Right lobe of liver (tissue), 6 donors: ENCODE results near the gene ACTR1A. TPM values are rescaled to one million over a fixed set of nuclear protein-coding genes. Genes with fewer than 3 reads are reported as not detected.
"Not testable (repeated sequence)": the region's sequence is repeated elsewhere in the genome, so short reads cannot be mapped to it uniquely, and the experiment has no call there.

Experiments
- ATAC-seq, 4 donors: fragments of 200-7000 bp; cut with Tn5 transposase; one replicate each; pipeline ENCODE4 v1.9.1; 2020; ENCODE audit warnings: mild to moderate bottlenecking in 4 of 4, moderate library complexity in 4 of 4
- DNase-seq, 3 donors: peaks; one replicate each; pipeline ENCODE4 v3.0.0-alpha.2; 2020
- H3K27ac ChIP-seq, 3 donors: fragments of 200-600 bp; one replicate each; pipeline ENCODE4 v1.8.0; 2022
- H3K27me3 ChIP-seq, 2 donors: fragments of 200-600 bp; one replicate each; pipeline ENCODE4 v1.8.0; 2022
- H3K36me3 ChIP-seq, 4 donors: fragments of 200-600 bp; sonication (generic) in 1 of 4; one replicate each; pipeline versions ENCODE4 v1.5.1 to v1.8.0; 2017 to 2022; ENCODE audit warnings: control low read depth in 1 of 4
- H3K4me1 ChIP-seq, 4 donors: fragments of 200-600 bp; sonication (generic) in 1 of 4; one replicate each; pipeline versions ENCODE4 v1.5.1 to v1.8.0; 2017 to 2022; ENCODE audit warnings: control low read depth in 1 of 4
- H3K4me3 ChIP-seq, 3 donors: fragments of 200-600 bp; one replicate each; pipeline ENCODE4 v1.8.0; 2022
- H3K9me3 ChIP-seq, 4 donors: fragments of 200-600 bp; sonication (generic) in 1 of 4; one replicate each; pipeline versions ENCODE4 v1.5.1 to v1.8.0; 2017 to 2022; ENCODE audit warnings: control low read depth in 1 of 4
- CTCF ChIP-seq, 4 donors: fragments of 200-600 bp in 3 of 4; fragments of 450-650 bp in 1 of 4; IDR thresholded peaks; one replicate each; pipeline versions ENCODE4 v1.5.1 to v1.8.0; 2016 to 2022; ENCODE audit warnings: antibody characterized with exemption in 4 of 4, mild to moderate bottlenecking in 2 of 4
- POLR2A ChIP-seq: fragments of 450-650 bp; IDR thresholded peaks from one replicate; pipeline ENCODE4 v1.6.1; 2017; ENCODE audit warnings: antibody characterized with exemption, mild to moderate bottlenecking
- WGBS: methylation state at CpG from one replicate; pipeline ENCODE4 v1.1.6; 2018; ENCODE audit warnings: low coverage, low lambda C conversion rate; ENCODE audit not compliant: insufficient coverage; ENCODE audit errors: missing lambda C conversion rate; 5-methylcytosine and 5-hydroxymethylcytosine counted together
- intact Hi-C, 2 donors: fragments of 100-400 bp; cut with DNase I; formaldehyde crosslinking; loops; one replicate each; pipeline versions ENCODE4 v1.11.2 to v1.14.1; 2022
- total RNA-seq, 6 experiments: library from RNA; depleted of rRNA in 2 of 6; stranded (reverse); fragments of >200 nt in 2 of 6; fragmentation: NEBNext Ultra II Directional in 3 of 6; extraction: Animal tissue kit (Norgen Biotek cat#: 25700) in 3 of 6; gene quantifications; one replicate each; pipeline versions ENCODE4 v1.1.0 to v1.2.4, GENCODE V29; 2016 to 2023
- donor health status: DM: no; HTN: yes; CAD: no.
- donor health status: DM: no; HTN: no; CAD: no.
- donor health status: DM: no; HTN: no; CAD: no.
- donor health status: DM: no; HTN: yes; CAD: no.
- donor health status: DM: no; HTN: yes; CAD: no.

The ACTR1A gene
- total RNA-seq, 6 experiments from 2014 or later = 25.6 to 47.9 (median 31.3) TPM

DNA sequence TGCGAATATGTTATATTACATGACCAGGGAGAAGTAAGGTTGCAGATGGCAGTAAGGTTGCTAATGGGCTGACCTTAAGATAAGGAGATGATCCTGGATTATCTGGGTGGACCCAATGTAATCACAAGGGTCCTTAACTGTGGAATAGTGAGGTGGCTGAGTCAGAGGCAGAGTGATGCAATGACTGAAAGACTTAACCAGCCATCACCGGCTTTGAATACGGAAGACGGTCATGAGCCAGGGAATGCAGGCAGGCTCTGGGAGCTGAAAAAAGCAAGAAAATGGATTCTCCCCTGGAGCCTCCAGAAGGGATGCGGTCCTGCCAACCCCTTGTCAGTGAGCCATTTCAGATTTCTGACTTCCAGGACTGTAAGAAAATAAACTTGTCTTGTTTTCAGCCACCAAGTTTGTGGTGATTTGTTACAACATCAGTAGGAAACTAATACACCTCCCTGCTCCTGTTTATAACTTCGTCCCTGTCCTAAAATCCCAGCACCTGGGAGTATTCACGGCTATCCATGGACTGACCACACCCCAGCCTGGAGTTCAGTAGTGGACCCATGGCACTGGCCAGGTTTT lies 46.5 kb downstream of the ACTR1A start:
- ATAC-seq (no peak), DNase-seq (no peak)
- Histone ChIP-seq H3K4me3 (no peak overlapping the region), H3K27me3 (no peaks in the 10 kb centered on the region), H3K9me3 (no peaks in the 10 kb centered on the region), H3K27ac (no peak overlapping the region), H3K36me3 (no peaks in the 10 kb centered on the region), H3K4me1 (peaks cover 0 to 19% (median 3%) of the 10 kb centered on the region in 4 donors)
- intact Hi-C loops = no loop called here
- TF ChIP-seq CTCF (IDR thresholded peaks at IDR 0.05) = no peak
- no peak for TF ChIP-seq POLR2A
- WGBS = 80% methylated on average over 5 of the region's 7 CpGs

DNA sequence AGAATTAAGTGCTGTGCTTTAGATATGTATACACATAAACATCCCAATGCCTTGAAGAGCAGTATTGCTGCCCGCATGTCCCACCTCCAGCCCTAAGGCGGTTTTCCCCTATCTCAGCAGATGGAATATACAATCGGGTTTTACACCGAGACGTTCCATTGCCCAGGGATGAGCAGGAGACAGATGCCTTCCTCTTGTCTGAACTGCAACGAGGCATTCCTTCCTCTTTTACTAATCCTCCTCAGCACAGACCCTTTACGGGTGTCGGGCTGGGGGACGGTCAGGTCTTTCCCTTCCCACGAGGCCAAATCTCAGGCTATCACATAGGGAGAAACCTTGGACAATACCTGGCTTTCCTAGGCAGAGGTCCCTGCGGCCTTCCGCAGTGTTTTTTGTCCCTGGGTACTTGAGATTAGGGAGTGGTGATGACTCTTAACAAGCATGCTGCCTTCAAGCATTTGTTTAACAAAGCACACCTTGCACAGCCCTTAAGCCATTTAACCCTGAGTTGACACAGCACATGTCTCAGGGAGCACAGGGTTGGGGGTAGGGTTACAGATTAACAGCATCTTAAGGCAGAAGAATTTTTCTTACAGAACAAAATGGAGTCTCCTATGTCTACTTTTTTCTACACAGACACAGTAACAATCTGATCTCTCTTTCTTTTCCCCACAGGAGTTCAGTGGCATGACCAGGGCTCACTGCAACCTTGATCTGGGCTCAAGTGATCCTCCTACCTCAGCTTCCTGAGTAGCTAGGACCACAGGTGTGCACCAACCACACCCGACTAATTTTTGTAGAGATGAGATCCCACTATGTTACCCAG lies 47.6 kb downstream of the ACTR1A start:
- not testable (repeated sequence) for ATAC-seq

GRCh38 chr10:102453502-102453901 lies 49.0 kb downstream of the ACTR1A start:
- Histone ChIP-seq H3K27me3 (no peaks in the 10 kb centered on the region), H3K9me3 (no peaks in the 10 kb centered on the region), H3K36me3 (no peaks in the 10 kb centered on the region), H3K4me1 (peaks cover 0 to 24% (median 3%) of the 10 kb centered on the region in 4 donors), H3K27ac (peak overlapping the region in 1 of 3 donors; percentile 57), H3K4me3 (no peak overlapping the region)
- WGBS = 73% methylated on average over 3 of the region's 5 CpGs
- ATAC-seq (no peak), DNase-seq (no peak)
- no peak for TF ChIP-seq CTCF (IDR thresholded peaks at IDR 0.05)
- no peak for TF ChIP-seq POLR2A
- intact Hi-C loops = no loop called here

More for the DNA sequence above, 47.6 kb downstream of the ACTR1A start:
- H3K9me3 ChIP-seq, H3K27ac ChIP-seq, intact Hi-C loops, H3K4me3 ChIP-seq, DNase-seq, H3K36me3 ChIP-seq, H3K27me3 ChIP-seq: not testable (repeated sequence)
- WGBS = 72% methylated on average over 10 of the region's 13 CpGs
- peaks cover 0 to 21% (median 3%) of the 10 kb centered on the region in 4 donors for H3K4me1 ChIP-seq

DNA sequence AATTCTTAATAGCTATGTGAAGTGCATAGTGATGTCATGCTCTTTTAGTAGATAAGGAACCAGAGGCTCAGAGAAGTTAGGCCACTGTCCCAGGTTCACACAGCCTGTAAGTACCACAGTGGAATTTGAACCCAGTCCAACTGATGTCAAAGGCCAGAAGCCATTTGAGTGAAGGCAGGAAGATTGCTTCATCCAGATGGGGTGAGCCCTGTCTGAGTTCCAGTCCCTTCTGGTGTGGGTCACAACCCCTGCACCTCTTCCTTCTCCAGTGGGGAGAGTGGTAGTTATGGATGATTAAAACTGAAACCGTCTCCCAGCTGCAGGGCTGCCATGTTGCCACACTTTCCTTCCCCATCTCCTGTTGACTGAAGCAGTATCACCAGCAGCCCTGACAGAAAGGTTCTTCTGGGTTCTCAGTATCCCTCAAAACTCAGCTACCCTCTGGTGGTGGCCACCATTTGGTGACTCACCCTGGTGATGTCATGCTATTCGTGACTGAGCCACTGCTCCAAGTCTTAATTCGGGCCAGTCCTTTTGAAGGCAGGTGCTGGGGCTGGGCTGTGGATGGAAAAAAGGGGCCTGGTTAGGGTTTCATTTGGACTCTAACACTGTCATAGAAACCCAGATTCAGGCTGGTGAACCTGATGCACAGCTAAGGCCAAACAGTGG lies 49.7 kb downstream of the ACTR1A start:
- peak; percentile 2 to 29 (median 15) for ATAC-seq
- DNase-seq = peak in 1 of 3 donors; percentile 42
- Histone ChIP-seq H3K27ac (peak overlapping the region in 1 of 3 donors; percentile 57), H3K4me1 (peaks cover 0 to 24% (median 3%) of the 10 kb centered on the region in 4 donors), H3K9me3 (no peaks in the 10 kb centered on the region), H3K4me3 (no peak overlapping the region), H3K36me3 (no peaks in the 10 kb centered on the region), H3K27me3 (no peaks in the 10 kb centered on the region)
- TF ChIP-seq CTCF (IDR thresholded peaks at IDR 0.05) (no peak), POLR2A (no peak)
- 56% methylated on average over 2 of the region's 3 CpGs for WGBS
- intact Hi-C loops = no loop called here
